Measurements from ENCODE around the gene TBX1. TPM values are rescaled to one million over a fixed set of nuclear protein-coding genes. Genes with fewer than 3 reads are reported as not detected.

Gene TBX1
- total RNA-seq, 1 experiment from 2014 or later = 11.9 TPM

DNA sequence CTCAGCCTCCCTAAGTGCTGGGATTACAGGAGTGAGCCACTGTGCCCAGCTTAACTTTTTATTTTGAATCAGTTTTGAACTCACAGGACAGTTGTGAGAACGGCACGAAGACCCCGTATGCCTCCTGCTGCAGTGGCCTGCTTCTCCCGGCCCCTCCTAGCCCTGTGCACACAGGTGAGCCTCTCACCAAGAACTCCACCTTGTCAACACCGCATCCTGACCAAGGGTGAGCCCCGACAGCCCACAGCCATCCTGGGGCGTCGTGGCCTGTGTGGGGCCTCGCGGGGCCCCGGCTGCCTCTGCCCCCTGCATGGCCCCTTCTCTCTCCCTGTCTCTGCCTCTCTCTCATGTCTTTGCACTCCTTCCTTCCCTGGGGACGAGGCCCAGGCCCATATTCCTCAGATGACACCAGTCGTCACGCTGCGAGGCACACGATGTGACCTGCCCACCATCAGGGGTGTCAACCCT is 55.3 kb downstream of the TBX1 start:
- Histone ChIP-seq H3K27ac (no peak overlapping the region), H3K36me3 (no peaks in the 10 kb centered on the region; the same call in 1 of the 2 replicates), H3K9me3 (replicated peaks) (no peaks in the 10 kb centered on the region), H3K4me3 (no peak overlapping the region), H3K27me3 (no peaks in the 10 kb centered on the region), H3K4me1 (peaks cover 15% of the 10 kb centered on the region)
- DNase-seq = no peak

DNA sequence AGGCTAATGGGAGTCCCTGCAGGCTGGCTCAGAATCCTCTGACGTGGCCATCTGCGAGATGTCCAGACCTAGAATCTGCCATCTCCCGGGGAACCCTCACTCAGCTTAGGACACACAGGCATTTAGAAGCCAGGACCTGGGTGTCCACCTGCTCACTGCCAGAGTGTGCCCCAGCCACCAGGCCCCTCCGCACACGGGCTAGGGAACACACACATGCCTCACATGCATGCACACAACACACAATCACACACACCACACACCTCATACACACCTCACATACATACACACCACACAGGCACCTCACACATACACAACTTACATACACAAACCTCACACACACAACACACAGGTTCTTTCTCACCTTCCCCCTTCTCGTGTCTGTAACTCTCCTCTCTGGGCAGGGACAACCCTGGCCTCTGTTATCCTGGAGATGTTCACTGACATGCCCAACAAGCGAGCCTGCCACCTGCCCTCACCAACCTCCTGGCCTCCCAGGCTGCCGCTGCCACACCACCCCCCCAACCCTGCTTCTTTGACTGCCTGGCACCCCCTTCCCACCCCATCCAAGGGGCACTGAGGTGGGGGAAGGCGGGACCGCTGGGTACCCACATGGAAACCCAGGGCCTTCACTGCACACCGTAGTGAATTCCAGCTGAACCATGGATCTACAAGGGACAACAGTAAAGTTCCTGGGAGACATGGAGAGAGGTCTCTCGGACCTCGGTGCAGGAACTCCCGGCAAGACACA is 56.0 kb downstream of the TBX1 start:
- H3K9me3 ChIP-seq (replicated peaks) = no peaks in the 10 kb centered on the region
- no peak overlapping the region for H3K27ac ChIP-seq
- no peak for DNase-seq
- peaks cover 10% of the 10 kb centered on the region for H3K4me1 ChIP-seq
- no peaks in the 10 kb centered on the region for H3K27me3 ChIP-seq
- H3K36me3 ChIP-seq = no peaks in the 10 kb centered on the region; the same call in 1 of the 2 replicates
- no peak overlapping the region for H3K4me3 ChIP-seq

Other genes with a start within 250 kb of the TBX1 start
- gene CLDN5, start 236.4 kb upstream of the TBX1 start, total RNA-seq (2014; rRNA removed; shearing (Covaris generic)) = 0.04 and 0.20 TPM in 2 replicates
- gene SEPTIN5, start 46.3 kb upstream of the TBX1 start, total RNA-seq (2014; rRNA removed; shearing (Covaris generic)) = 11.2 and 11.9 TPM in 2 replicates
- gene GP1BB, start 37.2 kb upstream of the TBX1 start, total RNA-seq (2014; rRNA removed; shearing (Covaris generic)) = 2.5 and 4.4 TPM in 2 replicates
- 12.3 and 12.6 TPM in 2 replicates for gene GNB1L, start 94.1 kb downstream of the TBX1 start, total RNA-seq (2014; rRNA removed; shearing (Covaris generic))
- 16.2 and 19.1 TPM in 2 replicates for gene RTL10, start 94.1 kb downstream of the TBX1 start, total RNA-seq (2014; rRNA removed; shearing (Covaris generic))
- 69.2 and 74.6 TPM in 2 replicates for gene COMT, start 181.0 kb downstream of the TBX1 start, total RNA-seq (2014; rRNA removed; shearing (Covaris generic))
- 17.0 and 17.2 TPM in 2 replicates for gene TXNRD2, start 181.0 kb downstream of the TBX1 start, total RNA-seq (2014; rRNA removed; shearing (Covaris generic))

Data from SJCRH30 (cell line).